AG08396 (cell line): ENCODE measurements around the gene CBL.
"Not testable (repeated sequence)": the region's sequence is repeated elsewhere in the genome, so short reads cannot be mapped to it uniquely, and the experiment has no call there.

Experiments
- DNase-seq: peaks from one replicate; pipeline ENCODE4 v3.0.0; 2012; ENCODE audit warnings: low spot score, mixed read lengths

CBL gene

DNA sequence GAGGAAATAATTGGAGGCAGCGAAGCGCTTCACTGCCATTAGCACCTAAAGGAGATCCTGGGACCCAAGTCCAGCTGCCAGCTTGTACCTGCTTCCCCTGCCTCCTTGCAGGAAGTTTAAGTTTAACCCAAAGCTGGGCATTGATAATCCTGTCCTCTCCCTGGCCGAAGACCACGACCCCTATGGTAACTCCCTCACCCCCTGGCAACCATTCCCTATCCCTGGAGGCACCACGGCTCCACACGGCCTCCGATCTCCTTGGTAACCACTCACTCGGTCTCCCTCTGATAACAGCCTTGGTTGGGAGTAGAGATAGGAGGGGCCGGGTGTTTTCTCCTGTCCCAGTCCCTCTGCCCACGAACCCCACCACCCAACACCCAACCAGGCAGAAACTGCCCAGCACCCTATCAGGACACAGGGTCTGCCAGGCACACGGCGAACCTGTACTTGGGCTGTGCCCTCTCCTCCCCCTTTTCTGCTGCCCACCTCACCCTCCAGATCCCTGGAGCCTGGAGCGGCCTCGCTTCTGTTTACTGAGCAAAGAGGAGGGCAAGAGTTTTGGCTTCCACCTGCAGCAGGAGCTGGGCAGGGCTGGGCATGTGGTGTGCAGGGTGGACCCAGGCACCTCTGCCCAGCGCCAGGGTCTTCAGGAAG, 20.0 kb upstream of the CBL start:
- DNase-seq, result no peak

DNA sequence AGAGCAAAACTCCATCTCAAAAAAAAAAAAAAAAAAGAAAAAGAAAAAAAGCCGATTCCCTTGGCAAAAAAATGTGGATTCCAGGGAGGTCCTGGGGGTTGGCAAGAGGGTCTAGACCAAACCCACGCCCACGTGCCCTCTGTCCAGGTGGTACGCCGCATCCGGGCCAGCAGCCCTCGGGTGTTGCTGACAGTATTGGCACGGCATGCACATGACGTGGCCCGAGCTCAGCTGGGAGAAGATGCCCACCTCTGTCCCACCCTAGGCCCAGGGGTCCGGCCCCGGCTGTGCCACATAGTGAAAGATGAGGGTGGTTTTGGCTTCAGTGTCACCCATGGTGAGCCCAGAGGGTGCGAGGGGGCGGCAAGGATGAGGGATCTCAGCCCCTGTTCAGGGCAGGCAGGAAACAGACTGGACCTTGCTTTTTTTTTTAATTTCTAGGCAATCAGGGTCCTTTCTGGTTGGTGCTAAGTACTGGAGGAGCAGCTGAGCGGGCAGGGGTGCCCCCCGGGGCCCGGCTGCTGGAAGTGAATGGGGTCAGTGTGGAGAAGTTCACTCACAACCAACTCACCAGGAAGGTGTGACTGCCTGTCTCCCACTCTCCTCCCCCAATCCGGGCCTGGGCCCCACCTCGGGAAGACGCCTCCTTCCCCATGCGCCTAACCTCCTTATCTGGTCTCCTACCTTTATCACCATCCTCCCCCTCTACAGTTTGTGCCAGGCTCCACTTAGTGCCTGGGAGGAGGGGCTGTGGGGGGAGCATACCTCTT, 18.8 kb upstream of the CBL start:
- DNase-seq, result no peak

DNA sequence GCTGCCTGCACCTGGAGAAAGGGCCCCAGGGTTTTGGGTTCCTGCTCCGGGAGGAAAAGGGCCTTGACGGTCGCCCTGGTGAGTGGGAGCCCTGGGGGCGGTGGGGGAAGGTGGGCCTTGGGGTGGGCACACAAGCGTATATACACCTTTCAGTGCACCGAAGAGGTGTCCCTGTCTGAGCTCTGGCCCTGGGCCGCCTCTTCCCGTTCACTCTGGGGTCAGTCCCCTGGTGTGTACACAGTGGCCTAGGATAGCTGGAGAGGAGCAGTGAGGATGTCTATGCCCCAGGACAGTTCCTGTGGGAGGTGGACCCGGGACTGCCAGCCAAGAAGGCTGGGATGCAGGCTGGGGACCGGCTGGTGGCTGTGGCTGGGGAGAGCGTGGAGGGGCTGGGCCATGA, 18.1 kb upstream of the CBL start:
- DNase-seq, result no peak

DNA sequence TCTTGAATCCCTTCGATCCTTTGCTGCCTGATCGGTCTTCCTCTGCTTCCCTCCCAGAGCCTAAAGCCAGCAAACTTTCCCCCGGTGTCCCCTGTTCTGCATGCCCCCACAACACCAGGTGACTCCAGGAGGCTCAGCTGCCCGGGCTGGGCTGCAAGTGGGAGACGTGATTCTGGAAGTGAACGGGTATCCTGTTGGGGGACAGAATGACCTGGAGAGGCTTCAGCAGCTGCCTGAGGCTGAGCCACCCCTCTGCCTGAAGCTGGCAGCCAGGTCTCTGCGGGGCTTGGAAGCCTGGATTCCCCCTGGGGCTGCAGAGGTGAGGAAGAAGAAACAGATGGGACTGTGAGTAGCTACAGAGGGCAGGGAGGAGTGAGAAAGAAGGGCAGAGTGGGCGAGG, 17.3 kb upstream of the CBL start:
- DNase-seq, result no peak

DNA sequence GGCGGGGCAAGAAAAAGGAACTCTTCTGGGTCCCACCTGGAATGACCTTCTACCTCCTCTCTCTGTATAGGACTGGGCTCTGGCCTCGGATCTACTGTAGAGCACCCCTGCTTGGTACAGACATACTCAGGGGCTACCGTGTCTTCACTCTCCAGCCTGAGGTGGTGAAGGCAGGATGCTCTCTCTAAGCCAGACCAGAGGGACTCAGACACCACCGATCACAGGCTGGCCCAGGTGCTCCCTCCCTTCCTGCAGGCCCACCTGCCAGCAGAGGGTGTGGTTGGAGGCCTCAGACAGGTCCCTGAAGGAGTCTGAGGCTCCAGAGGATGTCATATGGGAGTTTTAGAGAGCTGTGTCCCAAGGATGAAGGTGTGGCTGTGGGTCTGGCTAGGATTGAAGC, 16.7 kb upstream of the CBL start:
- DNase-seq, result no peak

DNA sequence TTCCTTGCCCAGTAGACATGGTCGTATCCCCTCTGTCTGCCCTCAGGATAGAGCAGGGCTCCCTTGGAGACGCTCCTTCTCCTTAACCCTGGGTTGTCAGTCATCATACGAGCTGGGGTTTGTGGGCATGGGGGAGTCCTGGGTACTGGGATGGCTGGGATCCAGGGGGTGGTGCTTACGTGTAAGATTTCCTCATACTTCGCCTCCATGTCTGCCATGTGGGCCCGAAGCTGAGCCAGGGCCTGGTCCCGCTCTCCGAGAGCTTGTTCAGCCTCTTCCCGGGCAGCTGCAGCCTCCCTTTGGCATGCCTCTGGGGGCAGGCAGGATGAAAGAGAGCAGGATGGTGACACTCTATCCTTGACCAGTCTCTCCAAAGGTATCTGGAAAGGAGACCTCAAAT, 15.6 kb upstream of the CBL start:
- no peak for DNase-seq

DNA sequence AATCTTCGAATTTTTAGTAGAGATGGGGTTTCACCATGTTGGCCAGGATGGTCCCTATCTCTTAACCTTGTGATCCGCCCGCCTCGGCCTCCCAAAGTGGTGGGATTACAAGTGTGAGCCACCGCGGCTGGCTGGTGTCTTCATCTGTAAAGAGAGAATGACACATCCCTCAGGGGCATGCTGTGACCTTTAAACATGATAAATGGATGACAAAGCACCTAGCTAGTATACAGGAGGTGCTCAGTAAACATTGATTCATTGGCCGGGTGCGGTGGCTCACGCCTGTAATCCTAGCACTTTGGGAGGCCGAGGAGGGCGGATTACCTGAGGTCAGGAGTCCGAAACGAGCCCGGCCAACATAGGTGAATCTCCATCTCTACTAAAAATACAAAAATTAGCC, 14.9 kb upstream of the CBL start:
- not testable (repeated sequence) for DNase-seq

DNA sequence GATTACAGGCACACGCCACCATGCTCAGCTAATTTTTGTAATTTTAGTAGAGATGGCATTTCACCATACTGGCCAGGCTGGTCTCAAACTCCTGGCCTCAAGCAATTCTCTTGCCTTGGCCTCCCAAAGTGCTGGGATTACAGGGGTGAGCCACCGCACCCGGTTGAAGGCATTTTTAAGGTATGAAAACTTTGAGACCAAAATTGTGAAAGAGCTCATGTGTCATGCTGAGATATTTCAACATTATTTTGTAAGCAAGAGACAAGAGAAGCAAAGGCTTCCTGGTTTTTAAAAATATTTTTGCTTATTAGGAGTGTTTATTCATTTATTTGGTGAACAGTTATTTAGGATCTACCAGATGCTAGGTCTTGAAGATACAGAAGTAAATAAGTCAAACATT, 14.0 kb upstream of the CBL start:
- DNase-seq, result no peak

DNA sequence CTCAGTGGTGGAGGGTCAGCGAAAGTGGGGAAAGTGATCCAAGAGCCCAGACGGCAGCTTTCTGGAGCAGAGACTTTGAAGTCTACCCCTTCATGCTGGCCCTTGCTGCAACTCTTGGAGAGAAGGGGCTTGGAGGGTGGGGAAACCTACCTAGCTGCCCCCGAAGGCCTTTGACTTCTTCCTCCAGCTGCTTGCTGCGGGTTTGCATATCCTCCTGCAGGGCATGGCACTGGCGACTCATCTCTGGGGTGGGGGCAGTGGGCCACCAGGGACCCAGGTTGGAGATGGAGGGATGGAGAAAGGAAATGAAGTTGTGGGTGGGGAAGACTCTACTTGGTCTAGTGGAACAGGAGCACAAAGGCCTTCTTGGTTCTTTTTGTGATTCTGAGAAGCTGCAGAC, 13.1 kb upstream of the CBL start:
- no peak for DNase-seq

DNA sequence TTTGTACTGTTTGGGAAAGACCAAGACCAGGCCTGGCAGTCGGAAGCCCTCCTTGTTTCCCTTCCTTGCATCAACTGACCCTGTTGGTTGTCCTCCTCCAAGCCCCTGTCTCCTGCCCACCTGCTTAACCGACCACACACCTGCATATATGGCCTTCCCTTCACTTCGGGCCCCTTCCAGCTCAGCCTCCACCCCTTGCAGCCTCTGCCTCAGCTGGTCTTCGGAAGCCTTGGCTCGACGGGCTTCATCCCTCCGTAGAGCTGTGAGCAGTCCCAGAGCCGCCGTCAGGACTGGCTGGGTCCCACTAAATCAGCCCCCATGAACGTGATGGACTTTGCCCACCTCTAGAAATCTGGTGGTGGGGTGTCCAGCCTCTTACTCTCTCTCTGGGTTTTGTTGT, 12.5 kb upstream of the CBL start:
- DNase-seq, result no peak

DNA sequence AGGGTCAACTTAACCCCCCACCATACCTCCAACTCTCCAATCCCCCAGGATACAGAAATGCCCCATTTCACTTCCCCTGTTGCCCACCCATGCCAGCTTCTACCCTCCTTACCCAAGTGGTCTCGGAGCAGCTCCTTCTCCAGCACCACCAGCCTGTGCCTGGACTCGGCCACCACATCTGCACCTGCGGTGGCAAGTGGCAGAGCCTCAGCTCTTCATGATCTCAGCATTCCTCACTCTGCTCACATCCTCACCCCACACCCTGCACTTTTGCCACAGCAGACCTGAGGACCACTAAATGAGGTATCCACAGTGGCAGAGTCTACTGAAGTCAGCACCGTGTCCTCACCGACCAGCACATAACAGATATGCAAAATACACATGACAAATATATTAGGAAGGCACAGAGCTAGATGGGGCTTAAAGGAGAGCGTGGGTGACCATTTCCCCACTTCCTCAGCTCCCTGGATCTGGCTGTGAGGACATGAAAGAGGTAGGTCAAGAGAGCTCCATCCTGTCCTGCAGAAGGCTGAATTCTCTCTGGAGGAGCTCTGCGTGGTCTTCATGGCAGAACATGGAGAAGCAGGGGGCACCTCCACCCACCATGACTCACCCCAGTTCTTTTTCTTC, 11.2 kb upstream of the CBL start:
- no peak for DNase-seq

DNA sequence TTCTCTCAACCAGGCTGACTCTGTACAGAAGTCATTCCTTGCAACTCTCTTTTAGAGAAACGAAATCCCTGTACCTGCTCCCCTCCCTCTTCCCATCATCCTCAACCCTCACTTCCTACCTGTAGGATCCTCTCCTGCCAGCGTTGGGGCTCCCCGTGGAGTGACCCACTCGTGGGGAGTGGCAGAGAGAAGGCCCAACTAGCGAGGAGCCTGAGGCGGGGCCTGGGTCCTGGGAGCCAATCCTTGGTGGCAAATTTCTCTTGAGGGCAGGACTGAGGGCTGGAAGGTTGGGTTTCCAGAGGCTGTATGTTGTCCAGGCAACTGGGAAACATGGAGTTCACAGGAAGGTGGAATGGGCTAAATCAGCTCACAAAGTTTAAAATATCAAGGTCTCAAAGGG, 10.5 kb upstream of the CBL start:
- peak; percentile 90 for DNase-seq

DNA sequence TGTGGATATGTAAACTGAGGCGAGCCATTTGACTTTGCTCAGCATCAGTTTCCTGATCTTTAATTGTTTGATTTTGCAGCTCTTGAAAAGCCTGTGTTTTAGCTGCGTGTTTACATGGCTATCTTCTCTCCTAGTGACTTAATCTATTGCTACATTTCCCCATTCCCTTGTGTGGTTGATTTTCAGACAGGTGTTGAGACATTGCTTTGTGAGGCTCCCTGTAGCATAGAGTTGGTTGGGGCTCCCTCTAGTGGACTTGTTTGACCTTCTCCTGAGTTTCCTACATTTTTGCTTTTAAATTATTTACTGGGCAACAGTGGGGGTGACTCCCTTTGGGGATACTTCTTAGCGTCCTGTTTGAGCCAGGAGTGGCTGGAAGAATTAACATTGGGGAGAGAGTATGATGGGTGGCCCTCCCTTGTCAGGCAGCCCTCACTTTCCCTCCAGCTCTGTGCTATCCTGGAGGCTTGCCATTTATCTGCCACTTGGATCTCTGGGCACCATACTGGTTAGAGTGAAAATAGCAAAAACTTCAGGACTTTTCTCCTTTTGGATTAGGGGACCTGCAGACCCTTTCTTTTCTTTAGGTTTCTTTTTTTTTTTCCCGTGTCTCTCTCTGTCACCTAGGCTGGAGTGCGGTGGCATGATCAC, 9.2 kb upstream of the CBL start:
- DNase-seq, result peak; percentile 83

DNA sequence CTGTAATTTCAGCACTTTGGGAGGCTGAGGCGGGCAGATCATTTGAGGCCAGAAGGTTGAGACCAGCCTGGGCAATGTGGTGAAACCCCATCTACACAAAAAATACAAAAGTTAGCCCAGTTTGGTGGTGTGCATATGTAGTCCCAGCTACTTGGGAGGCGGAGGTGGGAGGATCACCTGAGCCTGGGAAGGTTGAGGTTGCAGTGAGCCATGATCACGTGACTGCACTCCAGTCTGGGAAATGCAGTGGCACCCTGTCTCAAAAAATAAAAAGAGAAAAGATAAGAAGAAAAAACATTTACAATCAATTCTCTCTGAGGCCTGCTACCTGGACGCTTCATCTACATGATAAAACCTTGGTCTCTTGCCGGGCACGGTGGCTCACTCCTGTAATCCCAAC, 7.2 kb upstream of the CBL start:
- no peak for DNase-seq

DNA sequence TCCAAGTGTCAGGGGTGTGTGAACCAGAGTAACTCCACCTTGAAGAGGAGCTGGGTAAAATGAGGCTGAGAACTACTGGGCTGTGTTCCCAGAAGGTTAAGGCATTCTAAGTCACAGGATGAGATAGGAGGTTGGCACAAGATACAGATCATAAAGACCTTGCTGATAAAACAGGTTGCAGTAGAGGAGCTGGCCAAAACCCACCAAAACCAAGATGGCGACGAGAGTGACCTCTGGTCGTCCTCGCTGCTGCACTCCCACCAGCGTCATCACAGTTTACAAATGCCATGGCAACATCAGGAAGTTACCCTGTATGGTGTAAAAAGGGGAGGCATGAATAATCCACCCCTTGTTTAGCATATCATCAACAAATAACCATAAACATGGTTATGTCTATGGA, 4.9 kb upstream of the CBL start:
- not testable (repeated sequence) for DNase-seq

DNA sequence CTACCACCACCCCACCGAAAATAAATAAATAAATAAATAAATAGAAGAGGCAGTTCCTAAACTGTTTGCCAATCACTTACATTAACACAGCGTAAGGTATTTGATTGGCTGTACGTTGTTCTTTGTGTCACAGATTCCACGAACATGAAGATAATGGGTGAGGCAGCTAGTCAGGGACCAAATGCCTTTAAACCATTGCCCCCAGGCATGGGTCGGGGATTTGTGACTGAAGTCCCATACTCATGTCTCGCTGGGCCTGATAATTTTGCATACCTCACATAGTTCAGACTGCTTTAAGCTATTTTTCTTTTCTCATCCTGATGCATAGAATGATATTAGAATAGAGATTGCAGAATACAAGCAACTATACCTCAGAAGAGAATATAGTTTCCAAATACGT, 3.6 kb upstream of the CBL start:
- DNase-seq, result no peak

DNA sequence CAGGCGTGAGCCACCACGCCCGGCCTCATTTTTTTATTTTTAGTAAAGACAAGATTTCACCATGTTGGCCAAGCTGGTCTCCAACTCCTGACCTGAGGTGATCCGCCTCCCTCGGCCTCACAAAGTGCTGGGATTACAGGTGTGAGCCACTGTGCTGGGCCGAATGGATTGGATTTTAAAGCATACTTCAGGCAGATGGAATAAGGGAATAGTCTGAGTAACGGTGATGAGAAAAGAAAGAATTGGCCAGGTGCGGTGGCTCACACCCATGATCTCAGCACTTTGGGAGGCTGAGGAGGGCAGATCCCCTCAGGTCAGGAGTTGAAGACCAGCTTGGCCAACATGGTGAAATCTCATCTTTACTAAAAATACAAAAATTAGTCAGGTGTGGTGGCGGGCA, 2.1 kb upstream of the CBL start:
- no peak for DNase-seq

DNA sequence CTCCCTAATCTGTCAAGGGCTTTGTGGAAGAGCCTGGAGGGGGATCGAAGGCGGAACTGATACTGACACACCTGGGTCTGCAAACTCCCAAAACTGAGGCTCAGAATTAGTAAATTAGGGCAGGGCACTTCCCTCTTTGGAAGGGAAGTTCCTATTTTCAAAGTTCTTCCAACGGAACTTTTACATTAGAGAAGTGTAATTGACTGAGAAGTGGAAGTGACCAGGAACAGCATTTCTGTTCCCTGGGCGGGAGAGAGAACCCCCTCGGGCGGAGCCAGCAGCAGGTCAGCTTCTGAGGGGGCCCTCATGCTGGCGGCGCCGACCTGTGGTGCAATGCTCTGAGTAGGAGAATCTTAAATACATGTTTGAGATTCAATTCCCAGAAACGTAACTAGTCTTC, 1.1 kb upstream of the CBL start:
- DNase-seq, result no peak

DNA sequence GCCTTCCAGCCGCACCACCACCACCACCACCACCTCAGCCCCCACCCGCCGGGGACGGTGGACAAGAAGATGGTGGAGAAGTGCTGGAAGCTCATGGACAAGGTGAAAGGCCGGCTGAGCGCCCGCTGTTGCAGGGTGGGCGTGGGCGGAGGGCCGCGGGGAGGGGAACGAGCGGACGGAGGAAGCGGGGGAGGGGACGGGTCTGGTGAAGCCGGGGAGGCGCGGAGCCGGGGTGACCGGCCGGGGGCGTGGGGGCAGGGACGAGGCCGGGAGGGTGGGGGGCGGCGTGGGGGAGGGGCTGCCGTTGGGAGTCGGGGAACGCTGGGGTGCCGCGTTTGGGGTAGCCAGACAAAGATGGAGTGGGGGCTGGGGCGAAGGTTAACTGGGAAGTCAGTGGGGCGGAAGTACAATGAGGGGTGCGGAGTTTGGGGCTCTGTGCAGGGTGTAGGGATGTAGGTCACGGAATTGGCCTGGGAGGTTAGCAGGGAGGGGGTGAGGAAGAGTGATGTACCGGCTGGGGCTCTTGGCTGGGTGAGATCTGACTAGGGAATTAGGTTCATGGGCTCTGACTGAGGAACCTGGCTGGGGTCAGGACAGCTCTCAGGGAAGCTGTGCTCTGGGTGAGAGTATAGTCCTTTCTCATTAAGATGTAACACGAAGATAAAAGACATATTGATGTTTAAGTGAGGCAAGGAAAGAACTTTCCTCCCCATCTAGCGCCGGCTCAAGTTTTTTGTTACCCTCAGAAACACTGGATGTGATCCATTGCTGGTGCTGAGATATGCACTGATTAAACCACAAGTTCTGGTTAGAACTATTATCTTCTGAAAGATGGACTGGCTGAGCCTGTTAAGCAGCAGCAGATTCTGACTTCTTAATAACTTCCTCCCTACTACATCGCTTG, 624 bp downstream of the CBL start:
- peak; percentile 45 for DNase-seq

DNA sequence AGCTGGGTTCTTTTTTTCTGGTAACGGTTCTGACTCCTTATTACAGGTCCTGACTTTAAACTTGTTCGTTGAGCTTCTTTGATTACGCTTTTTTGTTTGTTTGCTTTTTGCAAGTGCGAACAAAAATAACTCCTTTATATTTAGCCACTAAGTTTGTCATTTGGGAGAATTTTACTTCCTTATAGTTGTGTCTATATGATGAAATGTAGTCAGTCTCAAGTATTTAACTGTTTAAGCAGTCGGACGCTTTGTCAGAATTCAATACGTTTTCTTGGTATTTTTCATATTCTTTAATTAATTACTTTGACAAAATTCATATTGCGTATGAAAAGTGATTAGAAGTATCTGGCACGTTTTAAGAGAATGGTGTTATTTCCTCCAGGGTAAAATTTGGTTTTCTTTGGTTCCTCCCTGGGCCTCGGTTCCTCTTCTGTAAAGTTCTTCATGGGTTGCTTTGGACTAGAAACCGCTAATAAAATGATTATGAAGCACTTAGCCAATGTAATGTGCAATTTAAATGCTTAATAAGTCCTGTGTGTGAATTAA, 1.3 kb downstream of the CBL start:
- no peak for DNase-seq

DNA sequence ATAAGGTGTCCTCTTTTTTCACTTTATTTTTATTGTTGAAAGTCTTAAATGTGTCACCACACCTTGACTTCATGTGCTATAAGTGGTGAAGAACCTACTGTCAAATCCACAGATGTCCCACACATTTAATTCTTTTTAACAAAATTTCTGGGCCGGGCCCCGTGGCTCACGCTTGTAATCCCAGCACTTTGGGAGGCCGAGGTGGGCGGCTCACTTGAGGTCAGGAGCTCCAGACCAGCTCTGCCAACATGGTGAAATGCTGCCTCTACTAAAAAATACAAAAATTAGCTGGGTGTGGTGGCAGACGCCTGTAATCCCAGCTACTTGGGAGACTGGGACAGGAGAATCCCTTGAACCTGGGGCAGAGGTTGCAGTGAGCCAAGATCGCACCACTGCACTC, 3.0 kb downstream of the CBL start:
- DNase-seq, result no peak

DNA sequence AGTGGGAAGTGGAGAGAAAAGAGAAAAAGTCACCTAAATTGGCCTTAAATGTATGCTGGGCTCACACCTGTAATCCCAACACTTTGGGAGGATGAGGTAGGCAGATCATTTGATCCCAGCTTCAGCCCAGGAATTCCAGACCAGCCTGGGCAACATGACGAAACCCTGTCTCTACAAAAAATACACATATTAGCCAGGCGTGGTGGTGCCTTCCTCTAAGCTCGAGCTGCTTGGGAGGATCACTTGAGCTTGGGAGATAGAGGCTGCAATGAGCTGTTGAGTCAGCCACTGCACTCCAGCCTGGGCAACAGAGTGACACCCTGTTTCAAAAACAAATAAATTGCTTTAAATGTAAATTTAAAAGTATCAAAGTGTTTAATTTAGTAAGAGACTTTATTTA, 3.9 kb downstream of the CBL start:
- no peak for DNase-seq
